Measurements from ENCODE around the gene PDS5B.

Gene PDS5B

GRCh38 chr13:32642858-32643257 lies 56.6 kb downstream of the PDS5B start:
- no peak overlapping the region for H3K27ac ChIP-seq
- TF ChIP-seq ZFX (IDR thresholded peaks at IDR 0.05; ENCODE audit: borderline replicate concordance), result no peak
- TF ChIP-seq CTCF (IDR thresholded peaks at IDR 0.05), result no peak

- H3K27ac ChIP-seq, result no peak overlapping the region
- TF ChIP-seq ZFX (IDR thresholded peaks at IDR 0.05; ENCODE audit: borderline replicate concordance), result no peak
- TF ChIP-seq CTCF (IDR thresholded peaks at IDR 0.05), result no peak
Measured at GRCh38 chr13:32645854-32646253, 59.6 kb downstream of the PDS5B start.

- TF ChIP-seq ZFX (IDR thresholded peaks at IDR 0.05; ENCODE audit: borderline replicate concordance), result no peak
- no peak overlapping the region for H3K27ac ChIP-seq
Measured at GRCh38 chr13:32647926-32648325, 61.7 kb downstream of the PDS5B start.

GRCh38 chr13:32650705-32651311 lies 64.6 kb downstream of the PDS5B start:
- TF ChIP-seq ZFX (IDR thresholded peaks at IDR 0.05; ENCODE audit: borderline replicate concordance) (no peak), CTCF (IDR thresholded peaks at IDR 0.05) (peak; percentile 92)
- H3K27ac ChIP-seq, result no peak overlapping the region

GRCh38 chr13:32657309-32657708 lies 71.1 kb downstream of the PDS5B start:
- H3K27ac ChIP-seq, result no peak overlapping the region
- TF ChIP-seq ZFX (IDR thresholded peaks at IDR 0.05; ENCODE audit: borderline replicate concordance) (no peak), CTCF (IDR thresholded peaks at IDR 0.05) (no peak)

- no peak for TF ChIP-seq ZFX (IDR thresholded peaks at IDR 0.05; ENCODE audit: borderline replicate concordance)
- H3K27ac ChIP-seq, result peak overlapping the region; percentile 33
Measured at GRCh38 chr13:32659736-32660135, 73.5 kb downstream of the PDS5B start.

- H3K27ac ChIP-seq, result peak overlapping the region; percentile 33
- TF ChIP-seq CTCF (IDR thresholded peaks at IDR 0.05) (no peak), ZFX (IDR thresholded peaks at IDR 0.05; ENCODE audit: borderline replicate concordance) (no peak)
Measured at GRCh38 chr13:32660227-32660626, 74.0 kb downstream of the PDS5B start.

GRCh38 chr13:32661685-32662084 lies 75.4 kb downstream of the PDS5B start:
- TF ChIP-seq ZFX (IDR thresholded peaks at IDR 0.05; ENCODE audit: borderline replicate concordance) (no peak), CTCF (IDR thresholded peaks at IDR 0.05) (no peak)
- no peak overlapping the region for H3K27ac ChIP-seq

Data from 22Rv1 (cell line).